HepG2 (cell line): ENCODE results near the gene ODC1. TPM values are rescaled to one million over a fixed set of nuclear protein-coding genes. Genes with fewer than 3 reads are reported as not detected.

Experiments
- ATAC-seq: fragments of 200-7000 bp; cut with Tn5 transposase; 3 replicates; pipeline ENCODE4 v1.9.1; 2020; ENCODE audit warnings: mild to moderate bottlenecking, moderate library complexity
- BruUV-seq: library from RNA; stranded (reverse); fragments of 400-500 nt; replicated peaks from 2 replicates; lab custom pipeline; 2021; lab: Mats Ljungman, UMichigan
- CTCF ChIA-PET: fragments of 300-600 bp; formaldehyde crosslinking; extraction: SDS; loops from one replicate; lab custom pipeline; 2021; ENCODE audit warnings: low total read pairs, inconsistent platforms, low intra/inter-chr PET ratio; lab: Yijun Ruan, JAX
- POLR2A ChIA-PET: fragments of 350-600 bp; sonication (Branson Sonifier 250); formaldehyde crosslinking; loops from one replicate; lab custom pipeline; 2020; ENCODE audit warnings: antibody characterized with exemption, inconsistent platforms; lab: Yijun Ruan, JAX
- DNase-seq: peaks from one replicate; pipeline ENCODE4 v3.0.0-alpha.2; 2015; ENCODE audit warnings: low spot score
- FAIRE-seq: peaks from 3 replicates; lab custom pipeline; 2011; peaks lifted over from hg19 to GRCh38; lab: Jason Lieb, UNC
- H2AFZ ChIP-seq: one replicate; pipeline ENCODE4 v1.6.1; 2011; ENCODE audit warnings: low read length, inconsistent platforms
- H3K27ac ChIP-seq: fragments of 300-600 bp; 3 replicates; pipeline ENCODE4 v1.8.0; 2011; ENCODE audit warnings: mixed run types, mild to moderate bottlenecking, mixed read lengths, low read length, inconsistent platforms; ENCODE audit not compliant: insufficient read depth; ENCODE audit errors: extremely low read length
- H3K27me3 ChIP-seq, 2 experiments: fragments of 200-600 bp in 1 of 2; 2 replicates in 1 of 2; 3 replicates in 1 of 2; pipeline versions ENCODE4 v1.6.0 to v1.8.0; 2011; ENCODE audit warnings: low read length in 2 of 2, mild to moderate bottlenecking in 2 of 2, moderate library complexity in 2 of 2, inconsistent platforms in 1 of 2; ENCODE audit not compliant: insufficient read depth in 2 of 2, control insufficient read depth in 1 of 2
- H3K36me3 ChIP-seq, 2 experiments: fragments of 200-600 bp in 1 of 2; replicated peaks in 1 of 2; 2 replicates in 1 of 2; 3 replicates in 1 of 2; pipeline versions ENCODE4 v1.5.1 to v1.8.0; 2011; ENCODE audit warnings: low read length in 2 of 2, inconsistent platforms in 1 of 2; ENCODE audit not compliant: insufficient read depth in 2 of 2, control insufficient read depth in 1 of 2
- H3K4me1 ChIP-seq: 2 replicates; pipeline ENCODE4 v1.5.1; 2012; ENCODE audit warnings: low read length, inconsistent platforms; ENCODE audit not compliant: insufficient read depth
- H3K4me2 ChIP-seq: 2 replicates; pipeline ENCODE4 v1.6.0; 2011; ENCODE audit warnings: low read depth, low read length, inconsistent platforms
- H3K4me3 ChIP-seq, 3 experiments: fragments of 200-600 bp in 1 of 3; sonication (generic), shearing (Covaris generic) in 1 of 3; replicated peaks in 1 of 3; 2 replicates each; pipeline ENCODE4 v1.5.1; 2011 to 2016; ENCODE audit warnings: low read length in 3 of 3, inconsistent platforms in 2 of 3, low read depth in 2 of 3, mild to moderate bottlenecking in 2 of 3, control low read depth in 1 of 3, mixed read lengths in 1 of 3; ENCODE audit not compliant: insufficient read depth in 1 of 3
- H3K79me2 ChIP-seq: one replicate; pipeline ENCODE4 v1.6.1; 2011; ENCODE audit warnings: low read length, inconsistent platforms; ENCODE audit not compliant: insufficient read depth
- H3K9ac ChIP-seq: 2 replicates; pipeline ENCODE4 v1.6.0; 2011; ENCODE audit warnings: mild to moderate bottlenecking, low read depth, low read length, inconsistent platforms; ENCODE audit not compliant: insufficient read depth
- H3K9me3 ChIP-seq: 2 replicates; pipeline ENCODE4 v1.5.1; 2012; ENCODE audit warnings: mild to moderate bottlenecking, low read length
- H4K20me1 ChIP-seq: 2 replicates; pipeline ENCODE4 v1.6.0; 2011; ENCODE audit warnings: inconsistent platforms, mild to moderate bottlenecking, low read length, moderate library complexity; ENCODE audit not compliant: insufficient read depth
- FOSL2 ChIP-seq: sonication (generic); formaldehyde crosslinking; IDR thresholded peaks from 2 replicates; pipeline ENCODE4 v1.4.0; 2020; ENCODE audit warnings: missing genetic modification reagents
- HCFC1 ChIP-seq: fragments of 150-350 bp; IDR thresholded peaks from 2 replicates; pipeline ENCODE4 v1.6.1; 2014; ENCODE audit warnings: low read depth, low read length
- HNRNPK ChIP-seq: fragments of 200-400 bp; formaldehyde crosslinking; IDR thresholded peaks from 2 replicates; pipeline ENCODE4 v1.6.1; 2018; ENCODE audit warnings: low read length, low read depth, moderate library complexity, mild to moderate bottlenecking; ENCODE audit not compliant: poor library complexity, severe bottlenecking
- PHF8 ChIP-seq: sonication (generic); formaldehyde crosslinking; IDR thresholded peaks from 2 replicates; pipeline ENCODE4 v1.5.0; 2020; ENCODE audit warnings: missing genetic modification reagents
- REXO4 ChIP-seq: sonication (generic); formaldehyde crosslinking; IDR thresholded peaks from 2 replicates; pipeline ENCODE4 v1.8.0; 2022; ENCODE audit warnings: missing genetic modification reagents, mild to moderate bottlenecking, borderline replicate concordance
- SAP130 ChIP-seq: IDR thresholded peaks from 2 replicates; pipeline ENCODE4 v1.6.1; 2016; ENCODE audit warnings: low read depth
- TAF15 ChIP-seq: fragments of 200-400 bp; formaldehyde crosslinking; IDR thresholded peaks from one replicate; pipeline ENCODE4 v1.6.1; 2018; ENCODE audit warnings: mild to moderate bottlenecking, low read depth, low read length; ENCODE audit not compliant: poor library complexity, severe bottlenecking
- ZBTB38 ChIP-seq: sonication (generic); formaldehyde crosslinking; IDR thresholded peaks from 2 replicates; pipeline ENCODE4 v1.5.1; 2020; ENCODE audit warnings: mild to moderate bottlenecking, missing genetic modification reagents
- ZNF547 ChIP-seq: sonication (generic); formaldehyde crosslinking; IDR thresholded peaks from 2 replicates; pipeline ENCODE4 v1.5.1; 2020; ENCODE audit warnings: mild to moderate bottlenecking, missing genetic modification reagents
- ZNF770 ChIP-seq: sonication (generic); formaldehyde crosslinking; IDR thresholded peaks from 2 replicates; pipeline ENCODE4 v1.5.0; 2020; ENCODE audit warnings: mild to moderate bottlenecking, missing genetic modification reagents
- ZSCAN20 ChIP-seq: sonication (generic); formaldehyde crosslinking; IDR thresholded peaks from 2 replicates; pipeline ENCODE4 v1.4.0; 2020; ENCODE audit warnings: missing genetic modification reagents, mild to moderate bottlenecking, borderline replicate concordance
- WGBS: methylation state at CpG from one replicate; pipeline ENCODE4 v1.1.6; 2017; ENCODE audit warnings: low lambda C conversion rate; 5-methylcytosine and 5-hydroxymethylcytosine counted together
- in situ Hi-C: cut with HindIII; loops from 2 replicates; pipeline ENCODE4 v1.10.0; 2017; ENCODE audit warnings: low pct_unique_long_range_greater_than_20kb; ENCODE audit not compliant: extremely low pct_ligation_motif_present
- intact Hi-C: fragments of 100-400 bp; cut with micrococcal nuclease; formaldehyde crosslinking; loops from one replicate; pipeline ENCODE4 v1.10.0; 2022; ENCODE audit not compliant: unreplicated experiment
- polyA plus RNA-seq, 8 experiments: library from polyadenylated mRNA; depleted of rRNA in 3 of 8; stranded (reverse) in 7 of 8; unstranded in 1 of 8; fragments of >200 nt; fragmentation: Illumina TruSeq in 4 of 8; extraction: Trizol in 4 of 8; gene quantifications; 2 replicates each; pipeline versions ENCODE4 v1.2.1 to v1.2.3, GENCODE V29; 2011 to 2016; ENCODE audit warnings: low read depth in 4 of 8, missing spikeins in 1 of 8, mixed read lengths in 1 of 8; ENCODE audit not compliant: insufficient read depth in 1 of 8
- total RNA-seq, 5 experiments: library from RNA; depleted of rRNA; stranded (reverse); fragments of >200 nt; fragmentation: Illumina TruSeq; extraction: Trizol; gene quantifications; 2 replicates each; pipeline ENCODE4 v1.2.3, GENCODE V29; 2016; ENCODE audit warnings: low read depth in 1 of 5
- TF ChIP-seq, protein P1 (sequence below): sonication (generic); formaldehyde crosslinking; IDR thresholded peaks from 2 replicates; pipeline ENCODE4 v1.4.0; 2020; ENCODE audit warnings: mild to moderate bottlenecking, missing genetic modification reagents

Gene ODC1
- total and polyA plus RNA-seq, 2 of the 13 experiments (the other 11 are each of a cell fraction or from before 2014, with no cell fraction given): 142 to 371 TPM

- no peak for TF ChIP-seq ZNF770
- TF ChIP-seq TAF15: no peak
- no peak for TF ChIP-seq PHF8 (CRISPR knock-in tag)
- TF ChIP-seq ZBTB38 (CRISPR knock-in tag): no peak
- TF ChIP-seq ZNF547: no peak
- no peak for TF ChIP-seq ZSCAN20 (CRISPR knock-in tag)
- no peak for TF ChIP-seq SAP130 (CRISPR knock-in tag)
- no peak for TF ChIP-seq FOSL2 (CRISPR knock-in tag)
Observed at GRCh38 chr2:10426726-10427617, 21.2 kb downstream of the ODC1 start (continued).

DNA sequence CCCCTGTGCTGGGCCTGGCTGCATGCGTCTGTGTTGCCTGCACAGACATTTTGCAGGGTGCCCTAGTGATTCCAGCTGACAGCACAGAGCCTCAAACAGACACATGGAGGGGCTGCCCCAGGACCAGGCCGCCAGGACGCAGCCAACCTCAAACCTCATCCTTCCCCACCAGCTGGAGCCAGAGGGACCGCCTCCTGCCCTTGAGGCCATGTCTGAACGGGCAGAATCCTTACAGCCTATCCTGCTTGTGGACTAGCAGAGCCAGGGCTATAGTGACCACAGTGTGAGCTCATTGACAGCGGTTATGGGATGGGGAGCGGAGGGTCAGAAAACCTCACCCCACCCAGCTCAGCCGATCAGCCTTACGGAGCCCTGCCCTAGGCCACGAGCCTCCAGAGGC lies 22.4 kb downstream of the ODC1 start:
- ATAC-seq: no peak
- CTCF ChIA-PET: no interaction called here

More for the DNA sequence above, 22.4 kb downstream of the ODC1 start:
- DNase-seq (no peak), FAIRE-seq (no peak)
- intact Hi-C loops (no loop called here), in situ Hi-C loops (loop anchor here (25.0 kb wide), 1 partner anchor 613 kb away; no protein-coding TSS in a partner anchor)
- Histone ChIP-seq H3K36me3 (peaks cover 17 to 32% of the 10 kb centered on the region in 2 experiments; a peak in 4 of 5 replicates), H3K9ac (no peak overlapping the region), H3K4me3 (no peak overlapping the region), H3K27me3 (no peaks in the 10 kb centered on the region), H3K9me3 (no peaks in the 10 kb centered on the region), H3K27ac (no peak overlapping the region), H3K4me2 (no peak overlapping the region), H2AFZ (no peak overlapping the region), H3K4me1 (no peaks in the 10 kb centered on the region), H3K79me2 (no peaks in the 10 kb centered on the region), H4K20me1 (no peaks in the 10 kb centered on the region)
- TF ChIP-seq REXO4 (CRISPR knock-in tag) (no peak), HCFC1 (no peak), HNRNPK (no peak)
- TF ChIP-seq, protein P1, sequence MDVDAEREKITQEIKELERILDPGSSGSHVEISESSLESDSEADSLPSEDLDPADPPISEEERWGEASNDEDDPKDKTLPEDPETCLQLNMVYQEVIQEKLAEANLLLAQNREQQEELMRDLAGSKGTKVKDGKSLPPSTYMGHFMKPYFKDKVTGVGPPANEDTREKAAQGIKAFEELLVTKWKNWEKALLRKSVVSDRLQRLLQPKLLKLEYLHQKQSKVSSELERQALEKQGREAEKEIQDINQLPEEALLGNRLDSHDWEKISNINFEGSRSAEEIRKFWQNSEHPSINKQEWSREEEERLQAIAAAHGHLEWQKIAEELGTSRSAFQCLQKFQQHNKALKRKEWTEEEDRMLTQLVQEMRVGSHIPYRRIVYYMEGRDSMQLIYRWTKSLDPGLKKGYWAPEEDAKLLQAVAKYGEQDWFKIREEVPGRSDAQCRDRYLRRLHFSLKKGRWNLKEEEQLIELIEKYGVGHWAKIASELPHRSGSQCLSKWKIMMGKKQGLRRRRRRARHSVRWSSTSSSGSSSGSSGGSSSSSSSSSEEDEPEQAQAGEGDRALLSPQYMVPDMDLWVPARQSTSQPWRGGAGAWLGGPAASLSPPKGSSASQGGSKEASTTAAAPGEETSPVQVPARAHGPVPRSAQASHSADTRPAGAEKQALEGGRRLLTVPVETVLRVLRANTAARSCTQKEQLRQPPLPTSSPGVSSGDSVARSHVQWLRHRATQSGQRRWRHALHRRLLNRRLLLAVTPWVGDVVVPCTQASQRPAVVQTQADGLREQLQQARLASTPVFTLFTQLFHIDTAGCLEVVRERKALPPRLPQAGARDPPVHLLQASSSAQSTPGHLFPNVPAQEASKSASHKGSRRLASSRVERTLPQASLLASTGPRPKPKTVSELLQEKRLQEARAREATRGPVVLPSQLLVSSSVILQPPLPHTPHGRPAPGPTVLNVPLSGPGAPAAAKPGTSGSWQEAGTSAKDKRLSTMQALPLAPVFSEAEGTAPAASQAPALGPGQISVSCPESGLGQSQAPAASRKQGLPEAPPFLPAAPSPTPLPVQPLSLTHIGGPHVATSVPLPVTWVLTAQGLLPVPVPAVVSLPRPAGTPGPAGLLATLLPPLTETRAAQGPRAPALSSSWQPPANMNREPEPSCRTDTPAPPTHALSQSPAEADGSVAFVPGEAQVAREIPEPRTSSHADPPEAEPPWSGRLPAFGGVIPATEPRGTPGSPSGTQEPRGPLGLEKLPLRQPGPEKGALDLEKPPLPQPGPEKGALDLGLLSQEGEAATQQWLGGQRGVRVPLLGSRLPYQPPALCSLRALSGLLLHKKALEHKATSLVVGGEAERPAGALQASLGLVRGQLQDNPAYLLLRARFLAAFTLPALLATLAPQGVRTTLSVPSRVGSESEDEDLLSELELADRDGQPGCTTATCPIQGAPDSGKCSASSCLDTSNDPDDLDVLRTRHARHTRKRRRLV (CRISPR knock-in tag): no peak
- WGBS: 84% methylated on average over 5 of the region's 10 CpGs
- POLR2A ChIA-PET: no interaction called here
- no TSS peak for BruUV-seq
